Bronchial epithelial cell (primary cell): ENCODE results near the gene PRKCE. TPM values are rescaled to one million over a fixed set of nuclear protein-coding genes. Genes with fewer than 3 reads are reported as not detected.

Experiments used
- DNase-seq: peaks from one replicate; pipeline ENCODE4 v3.0.0-alpha.2; 2010; ENCODE audit warnings: low read depth
- FAIRE-seq: peaks from 2 replicates; lab custom pipeline; 2011; peaks lifted over from hg19 to GRCh38; lab: Jason Lieb, UNC
- H3K27me3 ChIP-seq: 2 replicates; pipeline ENCODE4 v1.5.1; 2011; ENCODE audit warnings: low read length; ENCODE audit not compliant: control insufficient read depth, insufficient read depth
- H3K36me3 ChIP-seq: 2 replicates; pipeline ENCODE4 v1.5.1; 2011; ENCODE audit warnings: low read length; ENCODE audit not compliant: control insufficient read depth, insufficient read depth
- H3K4me3 ChIP-seq: 2 replicates; pipeline ENCODE4 v1.5.1; 2011; ENCODE audit warnings: mild to moderate bottlenecking, low read depth, low read length, control low read depth
- CTCF ChIP-seq: IDR thresholded peaks from 2 replicates; pipeline ENCODE4 v1.5.1; 2011; ENCODE audit warnings: mild to moderate bottlenecking, moderate library complexity, low read length, control low read depth, inconsistent platforms; ENCODE audit not compliant: insufficient read depth, severe bottlenecking
- total RNA-seq: library from RNA; depleted of rRNA; stranded (reverse); fragments of >200 nt; gene quantifications from 2 replicates; pipeline ENCODE4 v1.2.1, GENCODE V29; 2014

The PRKCE gene
- total RNA-seq, 1 donor from 2014 or later, result 6.3 TPM

- FAIRE-seq, result no peak
- no peak for DNase-seq
- H3K4me3 ChIP-seq, result no peak overlapping the region
- H3K36me3 ChIP-seq, result no peaks in the 10 kb centered on the region
- no peak for TF ChIP-seq CTCF
- H3K27me3 ChIP-seq, result no peaks in the 10 kb centered on the region
These were observed 189.0 kb downstream of the PRKCE start for GRCh38 chr2:45840481-45840880.

- no peaks in the 10 kb centered on the region for H3K36me3 ChIP-seq
- H3K4me3 ChIP-seq, result no peak overlapping the region
- FAIRE-seq, result no peak
- H3K27me3 ChIP-seq, result no peaks in the 10 kb centered on the region
- no peak for DNase-seq
- no peak for TF ChIP-seq CTCF
These were observed 190.4 kb downstream of the PRKCE start for GRCh38 chr2:45841752-45842407.

- DNase-seq (no peak), FAIRE-seq (no peak)
- Histone ChIP-seq H3K27me3 (no peaks in the 10 kb centered on the region), H3K4me3 (no peak overlapping the region), H3K36me3 (no peaks in the 10 kb centered on the region)
- TF ChIP-seq CTCF, result no peak
These were observed 191.7 kb downstream of the PRKCE start for GRCh38 chr2:45843136-45843535.

- Histone ChIP-seq H3K36me3 (no peaks in the 10 kb centered on the region), H3K27me3 (no peaks in the 10 kb centered on the region), H3K4me3 (no peak overlapping the region)
- FAIRE-seq, result no peak
- no peak for TF ChIP-seq CTCF
- DNase-seq, result no peak
These were observed 193.5 kb downstream of the PRKCE start for GRCh38 chr2:45844796-45845457.

- Histone ChIP-seq H3K4me3 (no peak overlapping the region), H3K27me3 (no peaks in the 10 kb centered on the region), H3K36me3 (no peaks in the 10 kb centered on the region)
- no peak for TF ChIP-seq CTCF
- DNase-seq (no peak), FAIRE-seq (no peak)
These were observed 194.1 kb downstream of the PRKCE start for GRCh38 chr2:45845566-45845965.
